Fibroblast of lung (primary cell): ENCODE measurements around the gene EPS8. TPM values are rescaled to one million over a fixed set of nuclear protein-coding genes. Genes with fewer than 3 reads are reported as not detected.

ENCODE experiments used
- DNase-seq, 2 donors: peaks; one replicate each; pipeline versions ENCODE4 v3.0.0 to v3.0.0-alpha.2; 2010; ENCODE audit warnings: low read depth in 2 of 2
- H2AFZ ChIP-seq: 2 replicates; pipeline ENCODE4 v1.5.1; 2012; ENCODE audit warnings: low read length, control low read depth, inconsistent platforms
- H3K27ac ChIP-seq: 2 replicates; pipeline ENCODE4 v1.5.1; 2011; ENCODE audit warnings: low read length, control low read depth; ENCODE audit not compliant: insufficient read depth
- H3K27me3 ChIP-seq: 2 replicates; pipeline ENCODE4 v1.5.1; 2011; ENCODE audit warnings: mild to moderate bottlenecking, low read length; ENCODE audit not compliant: control insufficient read depth, insufficient read depth
- H3K36me3 ChIP-seq: 2 replicates; pipeline ENCODE4 v1.5.1; 2011; ENCODE audit warnings: low read length; ENCODE audit not compliant: control insufficient read depth, insufficient read depth
- H3K4me1 ChIP-seq: 2 replicates; pipeline ENCODE4 v1.5.1; 2011; ENCODE audit warnings: low read length; ENCODE audit not compliant: control insufficient read depth, insufficient read depth; ENCODE audit errors: extremely low read depth
- H3K4me2 ChIP-seq: 2 replicates; pipeline ENCODE4 v1.5.1; 2011; ENCODE audit warnings: low read length, control low read depth; ENCODE audit not compliant: insufficient read depth; ENCODE audit errors: extremely low read depth
- H3K4me3 ChIP-seq, 4 experiments: fragments of 200-600 bp in 1 of 4; sonication (generic) in 1 of 4; replicated peaks in 1 of 4; 2 replicates each; pipeline ENCODE4 v1.5.1; 2011 to 2016; ENCODE audit warnings: low read length in 4 of 4, low read depth in 3 of 4, mild to moderate bottlenecking in 3 of 4, control low read depth in 2 of 4, inconsistent platforms in 1 of 4, mixed read lengths in 1 of 4; ENCODE audit not compliant: insufficient read depth in 1 of 4; ENCODE audit errors: control extremely low read depth in 1 of 4
- H3K79me2 ChIP-seq: 2 replicates; pipeline ENCODE4 v1.5.1; 2012; ENCODE audit warnings: mild to moderate bottlenecking, low read length, inconsistent platforms; ENCODE audit not compliant: control insufficient read depth, insufficient read depth
- H3K9ac ChIP-seq: 2 replicates; pipeline ENCODE4 v1.5.1; 2011; ENCODE audit warnings: mild to moderate bottlenecking, low read length, control low read depth; ENCODE audit not compliant: insufficient read depth
- H3K9me3 ChIP-seq: 2 replicates; pipeline ENCODE4 v1.5.1; 2012; ENCODE audit warnings: low read depth, low read length; ENCODE audit not compliant: control insufficient read depth, insufficient read depth
- H4K20me1 ChIP-seq: 2 replicates; pipeline ENCODE4 v1.5.1; 2011; ENCODE audit warnings: low read length; ENCODE audit not compliant: control insufficient read depth, insufficient read depth; ENCODE audit errors: extremely low read depth
- EZH2 ChIP-seq: IDR thresholded peaks from 2 replicates; pipeline ENCODE4 v1.5.1; 2012; ENCODE audit warnings: low read length, control low read depth, mild to moderate bottlenecking; ENCODE audit errors: missing control alignments
- polyA plus RNA-seq, 2 donors: library from polyadenylated mRNA; depleted of rRNA in 1 of 2; stranded (reverse) in 1 of 2; unstranded in 1 of 2; fragments of >200 nt; gene quantifications; 2 replicates each; pipeline ENCODE4 v1.2.1, GENCODE V29; 2011 to 2012; ENCODE audit warnings: missing spikeins in 1 of 2
- total RNA-seq: library from RNA; depleted of rRNA; stranded (reverse); fragments of >200 nt; gene quantifications from 2 replicates; pipeline ENCODE4 v1.2.1, GENCODE V29; 2014
- TF ChIP-seq, protein P1 (sequence below), 2 donors: IDR thresholded peaks in 1 of 2; conservative IDR thresholded peaks in 1 of 2; 1 replicate in 1 of 2; 2 replicates in 1 of 2; pipeline ENCODE4 v1.5.1; 2011 to 2012; ENCODE audit warnings: low read length in 2 of 2, control low read depth in 1 of 2, inconsistent platforms in 1 of 2, low read depth in 1 of 2, mild to moderate bottlenecking in 1 of 2

EPS8 gene
- total and polyA plus RNA-seq, 2 donors (not counting 1 experiment from before 2014, with no cell fraction given): 96.3 to 108 TPM

- Histone ChIP-seq H3K4me1 (peaks cover 4% of the 10 kb centered on the region), H3K79me2 (peaks cover 61% of the 10 kb centered on the region), H3K9me3 (no peaks in the 10 kb centered on the region), H3K9ac (no peak overlapping the region), H4K20me1 (no peaks in the 10 kb centered on the region), H3K36me3 (no peaks in the 10 kb centered on the region), H3K4me3 (no peak overlapping the region), H2AFZ (no peak overlapping the region), H3K4me2 (no peak overlapping the region), H3K27me3 (no peaks in the 10 kb centered on the region), H3K27ac (no peak overlapping the region)
- TF ChIP-seq, protein P1, sequence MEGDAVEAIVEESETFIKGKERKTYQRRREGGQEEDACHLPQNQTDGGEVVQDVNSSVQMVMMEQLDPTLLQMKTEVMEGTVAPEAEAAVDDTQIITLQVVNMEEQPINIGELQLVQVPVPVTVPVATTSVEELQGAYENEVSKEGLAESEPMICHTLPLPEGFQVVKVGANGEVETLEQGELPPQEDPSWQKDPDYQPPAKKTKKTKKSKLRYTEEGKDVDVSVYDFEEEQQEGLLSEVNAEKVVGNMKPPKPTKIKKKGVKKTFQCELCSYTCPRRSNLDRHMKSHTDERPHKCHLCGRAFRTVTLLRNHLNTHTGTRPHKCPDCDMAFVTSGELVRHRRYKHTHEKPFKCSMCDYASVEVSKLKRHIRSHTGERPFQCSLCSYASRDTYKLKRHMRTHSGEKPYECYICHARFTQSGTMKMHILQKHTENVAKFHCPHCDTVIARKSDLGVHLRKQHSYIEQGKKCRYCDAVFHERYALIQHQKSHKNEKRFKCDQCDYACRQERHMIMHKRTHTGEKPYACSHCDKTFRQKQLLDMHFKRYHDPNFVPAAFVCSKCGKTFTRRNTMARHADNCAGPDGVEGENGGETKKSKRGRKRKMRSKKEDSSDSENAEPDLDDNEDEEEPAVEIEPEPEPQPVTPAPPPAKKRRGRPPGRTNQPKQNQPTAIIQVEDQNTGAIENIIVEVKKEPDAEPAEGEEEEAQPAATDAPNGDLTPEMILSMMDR (conservative IDR thresholded peaks at IDR 0.05 in 1 of 2, IDR thresholded peaks at IDR 0.05 in 1 of 2; ENCODE audit: low read depth in 1 of 2, low read length in 2 of 2): no peak
- TF ChIP-seq EZH2: no peak
- DNase-seq: no peak
Observed at GRCh38 chr12:15712823-15713660, 76.1 kb downstream of the EPS8 start.

GRCh38 chr12:15712160-15712559 lies 77.0 kb downstream of the EPS8 start:
- H3K79me2 ChIP-seq: peaks cover 58% of the 10 kb centered on the region
- peaks cover 2% of the 10 kb centered on the region for H3K4me1 ChIP-seq
- H3K36me3 ChIP-seq: no peaks in the 10 kb centered on the region
- H4K20me1 ChIP-seq: no peaks in the 10 kb centered on the region
- H3K27ac ChIP-seq: no peak overlapping the region
- H3K9ac ChIP-seq: no peak overlapping the region
- H3K4me3 ChIP-seq: no peak overlapping the region
- no peaks in the 10 kb centered on the region for H3K27me3 ChIP-seq
- DNase-seq: no peak
- TF ChIP-seq, protein P1 (conservative IDR thresholded peaks at IDR 0.05 in 1 of 2, IDR thresholded peaks at IDR 0.05 in 1 of 2; ENCODE audit: low read depth in 1 of 2, low read length in 2 of 2): no peak
- no peak for TF ChIP-seq EZH2
- H3K9me3 ChIP-seq: no peaks in the 10 kb centered on the region
- no peak overlapping the region for H2AFZ ChIP-seq
- H3K4me2 ChIP-seq: no peak overlapping the region

DNA sequence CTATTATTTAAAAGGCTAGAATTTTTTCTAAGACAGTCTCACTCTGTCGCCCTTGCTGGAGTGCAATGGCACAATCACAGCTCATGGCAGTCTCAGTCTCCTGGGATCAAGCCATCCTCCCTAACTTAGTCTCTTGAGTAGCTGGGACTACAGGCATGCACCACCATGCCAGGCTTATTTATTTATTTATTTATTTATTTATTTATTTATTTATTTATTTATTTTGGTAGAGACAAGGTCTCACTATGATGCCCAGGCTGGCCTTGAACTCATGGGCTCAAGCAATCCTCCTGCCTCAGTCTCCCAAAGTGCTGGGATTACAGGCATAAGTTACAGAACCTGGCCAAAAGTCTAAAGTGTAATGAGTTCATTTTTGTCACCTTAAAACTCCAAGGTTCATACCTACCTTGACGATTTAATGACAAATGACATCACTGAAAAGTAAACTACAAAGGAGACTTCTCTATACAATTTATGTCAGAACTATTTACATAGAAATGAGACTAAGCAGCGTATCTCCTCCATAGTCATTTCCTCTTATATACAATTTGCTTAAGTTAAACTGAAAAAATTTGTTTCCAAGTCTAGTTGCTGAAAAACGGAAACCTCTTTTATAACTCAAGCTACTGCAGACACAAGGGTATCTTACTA lies 78.2 kb downstream of the EPS8 start:
- no peak for DNase-seq
- Histone ChIP-seq H3K79me2 (peaks cover 50% of the 10 kb centered on the region), H2AFZ (no peak overlapping the region), H3K4me1 (peaks cover 2% of the 10 kb centered on the region), H3K27me3 (no peaks in the 10 kb centered on the region), H3K4me3 (no peak overlapping the region), H3K9ac (no peak overlapping the region), H3K36me3 (no peaks in the 10 kb centered on the region), H3K27ac (no peak overlapping the region), H4K20me1 (no peaks in the 10 kb centered on the region), H3K4me2 (no peak overlapping the region), H3K9me3 (no peaks in the 10 kb centered on the region)
- TF ChIP-seq, protein P1 (conservative IDR thresholded peaks at IDR 0.05 in 1 of 2, IDR thresholded peaks at IDR 0.05 in 1 of 2; ENCODE audit: low read depth in 1 of 2, low read length in 2 of 2): no peak
- no peak for TF ChIP-seq EZH2
